ENCODE results near the gene MED27.

Gene MED27

DNA sequence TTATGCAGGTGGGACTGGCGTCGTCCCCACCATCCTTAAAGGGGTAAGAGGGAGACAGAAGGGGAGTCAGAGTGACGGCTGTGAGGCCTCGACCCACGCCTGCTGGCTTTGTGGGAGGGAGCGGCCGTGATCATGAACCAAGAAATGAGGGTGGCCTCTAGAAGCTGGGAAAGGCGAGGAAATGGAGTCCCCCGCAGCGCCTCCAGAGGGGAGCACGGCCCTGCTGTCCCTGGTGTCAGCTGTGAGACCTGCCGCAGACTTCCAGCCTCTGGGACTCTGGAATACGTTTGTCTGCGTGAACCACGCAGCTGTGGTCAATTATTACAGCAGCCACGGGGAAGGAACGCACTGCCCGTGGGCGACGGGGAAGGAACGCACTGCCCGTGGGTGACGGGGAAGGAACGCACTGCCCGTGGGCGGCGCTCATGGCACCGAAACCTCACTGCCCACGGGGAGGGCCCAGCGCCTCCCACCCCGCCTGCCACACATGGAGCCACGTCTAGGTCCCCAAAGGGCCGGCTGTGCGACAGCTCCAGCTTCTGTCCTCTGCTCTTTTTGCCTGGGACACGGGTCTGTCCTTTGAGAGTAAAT lies 231.0 kb downstream of the MED27 start:
- H3K27ac ChIP-seq = no peak overlapping the region
- TF ChIP-seq, protein P1, sequence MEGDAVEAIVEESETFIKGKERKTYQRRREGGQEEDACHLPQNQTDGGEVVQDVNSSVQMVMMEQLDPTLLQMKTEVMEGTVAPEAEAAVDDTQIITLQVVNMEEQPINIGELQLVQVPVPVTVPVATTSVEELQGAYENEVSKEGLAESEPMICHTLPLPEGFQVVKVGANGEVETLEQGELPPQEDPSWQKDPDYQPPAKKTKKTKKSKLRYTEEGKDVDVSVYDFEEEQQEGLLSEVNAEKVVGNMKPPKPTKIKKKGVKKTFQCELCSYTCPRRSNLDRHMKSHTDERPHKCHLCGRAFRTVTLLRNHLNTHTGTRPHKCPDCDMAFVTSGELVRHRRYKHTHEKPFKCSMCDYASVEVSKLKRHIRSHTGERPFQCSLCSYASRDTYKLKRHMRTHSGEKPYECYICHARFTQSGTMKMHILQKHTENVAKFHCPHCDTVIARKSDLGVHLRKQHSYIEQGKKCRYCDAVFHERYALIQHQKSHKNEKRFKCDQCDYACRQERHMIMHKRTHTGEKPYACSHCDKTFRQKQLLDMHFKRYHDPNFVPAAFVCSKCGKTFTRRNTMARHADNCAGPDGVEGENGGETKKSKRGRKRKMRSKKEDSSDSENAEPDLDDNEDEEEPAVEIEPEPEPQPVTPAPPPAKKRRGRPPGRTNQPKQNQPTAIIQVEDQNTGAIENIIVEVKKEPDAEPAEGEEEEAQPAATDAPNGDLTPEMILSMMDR (conservative IDR thresholded peaks at IDR 0.05) = no peak

DNA sequence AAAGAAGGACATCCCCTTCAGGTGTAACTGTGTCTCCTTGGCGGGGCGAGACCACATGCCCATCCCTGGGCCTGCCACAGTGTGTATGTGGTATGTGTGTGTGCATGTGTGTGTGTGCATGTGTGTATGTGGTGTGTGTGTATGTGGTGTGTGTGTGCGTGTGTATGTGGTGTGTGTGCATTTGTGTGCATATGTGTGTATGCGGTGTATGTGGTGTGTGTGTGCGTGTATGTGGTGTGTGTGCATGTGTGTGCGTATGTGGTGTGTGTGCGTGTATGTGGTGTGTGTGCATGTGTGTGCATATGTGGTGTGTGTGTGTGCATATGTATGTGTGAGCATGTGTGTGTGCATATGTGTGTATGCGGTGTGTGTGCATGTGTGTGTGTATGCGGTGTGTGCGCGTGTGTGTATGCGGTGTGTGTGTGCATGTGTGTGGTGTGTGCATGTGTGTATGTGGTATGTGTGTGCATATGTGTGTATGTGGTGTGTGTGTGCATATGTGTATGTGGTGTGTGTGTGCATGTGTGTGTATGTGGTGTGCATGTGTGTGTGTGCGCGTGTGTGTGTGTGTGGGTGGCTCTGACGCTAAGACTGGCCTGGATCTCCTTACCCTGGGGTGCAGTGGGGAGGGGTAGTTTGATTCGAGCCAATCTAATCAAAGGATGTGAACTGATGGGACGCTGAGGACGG lies 231.9 kb downstream of the MED27 start:
- H3K27ac ChIP-seq = no peak overlapping the region
- TF ChIP-seq, protein P1 (conservative IDR thresholded peaks at IDR 0.05) = no peak

DNA sequence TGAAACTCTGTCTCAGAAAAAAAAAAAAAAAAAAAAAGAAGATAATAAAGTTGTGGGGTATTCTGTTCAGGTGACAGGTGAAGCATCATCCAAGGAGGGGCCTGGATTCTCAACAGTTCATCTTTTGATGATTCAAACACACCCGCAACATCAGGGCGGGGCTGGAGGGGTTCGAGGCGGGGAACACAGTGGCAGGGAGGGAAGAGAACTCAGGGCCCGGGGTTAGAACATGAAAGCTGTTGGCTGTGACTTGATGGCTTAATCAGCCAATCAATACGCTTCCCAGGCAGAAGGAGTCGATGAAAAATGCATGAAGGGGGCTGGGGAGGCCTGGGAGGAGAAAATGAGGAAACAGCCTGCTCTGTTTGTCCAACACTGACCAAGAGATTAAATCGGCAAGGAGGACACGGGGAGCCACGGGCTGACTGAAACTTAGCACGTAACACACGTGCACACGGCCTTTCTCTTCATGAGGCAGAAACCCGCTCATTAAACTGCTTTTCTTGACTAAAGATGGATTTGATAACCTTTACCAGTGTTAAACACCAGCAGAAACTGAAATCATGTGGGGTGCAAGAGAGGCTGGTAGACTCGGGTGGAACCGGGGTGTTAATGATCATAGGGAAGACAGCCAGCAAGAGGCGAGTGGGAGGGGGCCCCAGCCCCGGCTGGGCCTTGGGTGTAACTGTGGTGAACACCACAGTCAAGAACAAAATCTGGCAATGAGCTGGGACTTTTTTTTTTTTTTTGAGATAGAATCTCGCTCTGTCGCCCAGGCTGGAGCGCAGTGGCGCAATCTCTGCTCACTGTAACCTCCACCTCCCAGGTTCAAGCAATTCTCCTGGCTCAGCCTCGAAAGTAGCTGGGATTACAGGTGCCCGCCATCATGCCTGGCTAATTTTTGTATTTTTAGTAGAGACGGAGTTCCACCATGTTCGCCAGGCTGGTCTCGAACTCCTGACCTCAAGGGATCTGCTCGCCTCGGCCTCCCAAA lies 234.1 kb downstream of the MED27 start:
- TF ChIP-seq, protein P1 (conservative IDR thresholded peaks at IDR 0.05) = no peak
- H3K27ac ChIP-seq = no peak overlapping the region

DNA sequence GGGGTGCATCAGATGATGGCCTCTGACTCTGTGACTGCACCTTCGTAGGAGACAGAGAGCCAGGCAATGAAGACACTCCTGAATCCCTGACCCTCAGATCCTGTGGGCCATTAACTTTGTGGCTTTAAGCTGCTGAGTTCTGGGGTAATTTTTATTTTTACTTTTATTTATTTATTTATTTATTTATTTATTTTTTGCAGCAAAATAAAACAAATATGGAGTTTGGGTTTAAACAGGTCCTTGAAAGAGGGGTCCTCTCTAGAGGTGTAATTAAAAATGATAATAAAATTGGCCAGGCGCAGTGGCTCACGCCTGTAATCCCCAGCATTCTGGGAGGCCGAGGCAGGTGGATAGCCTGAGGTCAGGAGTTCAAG lies 234.9 kb downstream of the MED27 start:
- TF ChIP-seq, protein P1 (conservative IDR thresholded peaks at IDR 0.05) = no peak
- H3K27ac ChIP-seq = no peak overlapping the region

DNA sequence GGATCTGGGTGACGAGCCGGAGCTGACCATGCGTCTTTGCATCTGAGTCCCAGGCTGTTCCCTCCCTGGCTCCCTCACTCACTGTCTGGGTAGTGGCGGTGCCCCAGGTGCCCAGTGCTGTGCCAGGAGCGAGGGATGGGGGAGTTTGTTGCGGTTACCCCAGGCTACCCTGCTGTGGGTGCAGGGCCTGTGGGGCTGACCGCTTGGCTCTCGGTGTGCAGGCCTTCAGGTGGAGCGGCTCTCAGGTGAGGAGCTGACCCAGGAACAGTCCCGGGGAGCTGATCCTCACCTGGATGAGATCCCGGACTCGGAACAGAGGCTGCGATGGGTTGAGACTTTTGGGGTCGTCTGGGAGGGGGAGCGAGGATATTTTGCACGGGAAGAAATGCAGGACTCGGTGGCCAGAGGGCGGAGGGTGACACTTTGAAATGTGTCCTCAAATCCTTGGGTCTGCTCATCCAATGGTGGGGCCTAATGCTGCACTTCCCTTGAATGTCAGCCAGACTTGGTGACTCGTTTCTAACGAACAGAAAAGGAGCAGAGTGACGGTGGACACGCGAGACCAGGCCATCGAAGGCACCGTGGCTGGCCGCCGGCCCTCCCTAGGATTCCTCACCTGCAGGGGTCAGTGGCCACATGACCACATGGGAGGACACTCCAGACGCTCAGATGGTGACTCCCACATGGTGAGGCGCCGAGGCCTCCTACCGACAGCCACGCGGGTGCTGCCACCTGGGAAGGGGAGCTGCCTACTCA lies 235.5 kb downstream of the MED27 start:
- H3K27ac ChIP-seq = no peak overlapping the region
- TF ChIP-seq, protein P1 (conservative IDR thresholded peaks at IDR 0.05) = no peak

DNA sequence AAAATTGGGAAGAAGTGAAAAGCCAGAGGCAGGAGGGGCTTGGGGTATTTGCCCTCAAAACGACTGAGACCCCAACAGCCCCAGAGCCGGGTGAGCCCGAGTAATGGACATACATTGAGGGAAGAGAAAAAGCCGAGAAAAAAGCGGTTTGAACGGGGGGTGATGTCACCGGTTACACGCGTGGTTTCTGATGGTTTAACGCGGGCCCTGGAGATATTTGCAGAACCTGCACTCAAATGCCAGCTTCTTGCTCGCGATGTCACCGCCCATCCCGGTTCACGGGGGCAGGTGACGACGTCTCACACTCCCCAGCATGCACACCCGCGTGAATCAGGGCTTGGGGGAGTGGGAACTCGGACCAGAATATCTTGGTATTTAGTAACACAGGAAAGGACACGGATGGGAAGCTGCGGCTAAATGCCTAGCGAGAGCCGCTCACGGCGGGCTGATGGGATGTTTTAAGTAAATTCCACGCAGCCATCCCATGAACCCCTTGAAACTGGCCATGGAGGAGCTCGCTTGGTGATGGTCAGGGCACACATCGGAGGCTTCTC lies 237.8 kb downstream of the MED27 start:
- H3K27ac ChIP-seq = no peak overlapping the region
- TF ChIP-seq, protein P1 (conservative IDR thresholded peaks at IDR 0.05) = no peak
